C4-2B (cell line): ENCODE measurements around the gene SOX8.

ENCODE experiments used
- CTCF ChIP-seq: fragments of 450-650 bp; conservative IDR thresholded peaks from 2 replicates; pipeline ENCODE4 v1.5.1; 2017; ENCODE audit warnings: mild to moderate bottlenecking
- ZFX ChIP-seq: fragments of 450-650 bp; IDR thresholded peaks from 2 replicates; pipeline ENCODE4 v1.6.1; 2017

DNA sequence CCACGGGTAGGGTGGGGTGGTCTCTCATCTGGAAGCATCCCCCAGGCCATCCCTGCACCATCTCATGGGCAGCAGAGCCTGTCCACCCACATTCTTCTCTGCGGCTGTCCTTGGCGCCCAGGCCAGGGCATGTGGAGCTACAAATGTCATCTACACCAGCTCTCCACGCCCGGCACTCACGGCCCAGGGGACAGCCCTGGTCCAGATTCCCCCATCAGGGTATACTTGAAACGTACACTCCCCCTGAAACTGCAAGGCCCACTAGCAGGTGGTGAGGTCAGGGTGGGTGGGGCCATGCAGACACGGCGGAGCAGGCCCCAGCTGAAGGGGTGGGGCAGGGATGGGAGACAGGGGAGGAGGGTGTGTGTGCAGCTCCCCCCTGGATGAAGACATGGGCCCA lies 3.2 kb upstream of the SOX8 start:
- TF ChIP-seq CTCF (no peak), ZFX (no peak)
